ENCODE measurements around the gene HEATR9. TPM values are rescaled to one million over a fixed set of nuclear protein-coding genes. Genes with fewer than 3 reads are reported as not detected.

HEATR9 gene
- total RNA-seq, 1 donor from 2014 or later = not detected

DNA sequence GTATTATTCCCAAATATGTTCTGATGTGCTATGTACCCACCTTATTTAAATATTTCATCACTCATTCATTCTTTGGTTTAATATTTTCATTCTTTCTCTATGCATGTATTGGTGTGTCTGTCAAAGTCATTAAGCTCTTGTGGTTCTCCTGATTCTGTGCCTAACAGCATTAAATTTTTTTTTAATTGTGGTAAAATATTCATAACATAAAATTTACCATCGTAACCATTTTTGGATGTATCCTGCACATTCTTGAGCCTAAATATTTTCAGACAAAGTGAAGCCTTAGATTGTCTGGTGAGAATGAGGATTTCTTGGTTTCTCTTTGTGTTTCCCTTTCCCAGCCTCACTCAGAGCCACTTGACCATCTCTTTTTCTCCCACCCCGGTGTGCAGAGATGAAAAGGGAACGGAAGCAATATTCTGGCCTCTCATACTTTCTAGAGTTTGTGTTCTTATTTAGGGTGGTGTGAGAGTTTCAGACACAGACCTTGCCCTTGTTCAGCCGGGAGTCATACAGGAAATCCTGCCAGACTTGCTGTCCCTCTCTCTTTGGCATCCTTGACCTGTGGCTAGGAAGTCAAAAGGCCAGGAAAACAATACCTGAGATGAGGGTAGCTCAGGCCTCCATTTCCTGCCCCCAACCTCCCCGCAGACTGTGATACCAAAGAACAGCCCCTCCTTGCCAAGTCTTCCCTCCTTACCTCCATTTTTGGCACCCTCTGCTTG lies 6.5 kb upstream of the HEATR9 start:
- H3K4me1 Mint-ChIP-seq (ENCODE audit: low read depth) = peaks cover 10% of the 10 kb centered on the region
- no peak overlapping the region for H3K27ac Mint-ChIP-seq

GRCh38 chr17:35872196-35872980 lies 3.7 kb upstream of the HEATR9 start:
- Mint-ChIP-seq H3K4me3 (ENCODE audit: low read depth) (no peak overlapping the region), H3K36me3 (ENCODE audit: insufficient read depth) (no peaks in the 10 kb centered on the region)

More for the DNA sequence above, 6.5 kb upstream of the HEATR9 start:
- H3K4me3 Mint-ChIP-seq (ENCODE audit: low read depth) = no peak overlapping the region
- DNase-seq (ENCODE audit: low spot score, unreplicated experiment) = no peak
- TF ChIP-seq, protein P1, sequence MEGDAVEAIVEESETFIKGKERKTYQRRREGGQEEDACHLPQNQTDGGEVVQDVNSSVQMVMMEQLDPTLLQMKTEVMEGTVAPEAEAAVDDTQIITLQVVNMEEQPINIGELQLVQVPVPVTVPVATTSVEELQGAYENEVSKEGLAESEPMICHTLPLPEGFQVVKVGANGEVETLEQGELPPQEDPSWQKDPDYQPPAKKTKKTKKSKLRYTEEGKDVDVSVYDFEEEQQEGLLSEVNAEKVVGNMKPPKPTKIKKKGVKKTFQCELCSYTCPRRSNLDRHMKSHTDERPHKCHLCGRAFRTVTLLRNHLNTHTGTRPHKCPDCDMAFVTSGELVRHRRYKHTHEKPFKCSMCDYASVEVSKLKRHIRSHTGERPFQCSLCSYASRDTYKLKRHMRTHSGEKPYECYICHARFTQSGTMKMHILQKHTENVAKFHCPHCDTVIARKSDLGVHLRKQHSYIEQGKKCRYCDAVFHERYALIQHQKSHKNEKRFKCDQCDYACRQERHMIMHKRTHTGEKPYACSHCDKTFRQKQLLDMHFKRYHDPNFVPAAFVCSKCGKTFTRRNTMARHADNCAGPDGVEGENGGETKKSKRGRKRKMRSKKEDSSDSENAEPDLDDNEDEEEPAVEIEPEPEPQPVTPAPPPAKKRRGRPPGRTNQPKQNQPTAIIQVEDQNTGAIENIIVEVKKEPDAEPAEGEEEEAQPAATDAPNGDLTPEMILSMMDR (IDR thresholded peaks at IDR 0.05; ENCODE audit: unreplicated experiment) = no peak
- H3K27me3 Mint-ChIP-seq = peaks cover 3% of the 10 kb centered on the region
- no peaks in the 10 kb centered on the region for H3K36me3 Mint-ChIP-seq (ENCODE audit: insufficient read depth)
- no peaks in the 10 kb centered on the region for H3K9me3 Mint-ChIP-seq (ENCODE audit: low read depth)

DNA sequence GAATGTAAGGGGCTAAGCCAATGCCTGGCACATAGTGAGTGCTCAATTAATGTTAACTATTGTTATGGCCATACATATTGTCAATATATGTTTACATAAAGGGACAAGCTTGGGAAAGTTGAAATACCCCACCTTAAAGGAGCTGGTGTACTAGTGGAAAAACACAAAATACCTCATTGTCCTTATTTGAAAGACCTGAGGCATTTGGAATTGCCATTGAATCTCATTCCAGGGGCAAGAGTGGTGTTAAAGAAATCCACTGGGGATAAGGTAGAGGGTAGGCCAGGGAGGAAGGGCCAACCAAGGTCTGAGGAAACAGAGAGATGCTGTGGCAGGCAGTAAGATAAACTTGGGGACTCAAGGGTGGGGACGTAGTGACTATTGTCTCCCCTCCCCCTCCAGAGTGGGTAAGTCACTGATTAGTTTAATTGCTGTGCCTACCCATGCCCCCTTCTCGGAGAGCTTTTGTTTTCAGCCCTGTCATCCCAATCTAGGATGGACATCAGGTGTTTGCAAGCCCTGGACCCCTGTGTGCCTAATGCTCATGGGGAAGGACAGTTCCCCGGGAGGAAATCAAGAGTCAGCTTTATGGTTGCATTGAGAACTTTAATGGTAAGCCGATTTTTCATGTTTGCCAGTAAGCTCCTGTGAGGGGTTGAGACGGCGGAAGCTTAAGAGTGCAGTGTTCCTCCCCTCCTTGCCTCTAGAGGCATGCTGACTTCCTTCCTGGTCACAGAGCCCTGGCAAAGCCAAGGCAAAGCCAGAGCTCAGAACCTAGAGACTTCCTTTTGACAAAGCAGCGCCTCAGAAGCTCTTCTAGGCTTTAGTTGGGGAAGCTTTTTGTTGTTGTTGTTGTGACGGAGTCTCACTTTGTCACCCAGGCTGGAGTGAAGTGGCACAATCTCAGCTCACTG lies 2.5 kb upstream of the HEATR9 start:
- H3K36me3 Mint-ChIP-seq (ENCODE audit: insufficient read depth) = no peaks in the 10 kb centered on the region
- TF ChIP-seq, protein P1 (IDR thresholded peaks at IDR 0.05; ENCODE audit: unreplicated experiment) = no peak
- H3K4me1 Mint-ChIP-seq (ENCODE audit: low read depth) = peaks cover 10% of the 10 kb centered on the region
- H3K9me3 Mint-ChIP-seq (ENCODE audit: low read depth) = no peaks in the 10 kb centered on the region
- no peak overlapping the region for H3K4me3 Mint-ChIP-seq (ENCODE audit: low read depth)
- no peaks in the 10 kb centered on the region for H3K27me3 Mint-ChIP-seq
- H3K27ac Mint-ChIP-seq = no peak overlapping the region
- DNase-seq (ENCODE audit: low spot score, unreplicated experiment) = no peak

More at GRCh38 chr17:35872196-35872980, 3.7 kb upstream of the HEATR9 start:
- Mint-ChIP-seq H3K4me1 (ENCODE audit: low read depth) (peaks cover 10% of the 10 kb centered on the region), H3K27ac (no peak overlapping the region), H3K9me3 (ENCODE audit: low read depth) (no peaks in the 10 kb centered on the region), H3K27me3 (peaks cover 3% of the 10 kb centered on the region)
- TF ChIP-seq, protein P1 (IDR thresholded peaks at IDR 0.05; ENCODE audit: unreplicated experiment) = no peak
- no peak for DNase-seq (ENCODE audit: low spot score, unreplicated experiment)

GRCh38 chr17:35867574-35867973 lies 1.1 kb downstream of the HEATR9 start:
- no peak overlapping the region for H3K27ac Mint-ChIP-seq
- no peaks in the 10 kb centered on the region for H3K9me3 Mint-ChIP-seq (ENCODE audit: low read depth)
- no peaks in the 10 kb centered on the region for H3K27me3 Mint-ChIP-seq
- H3K4me1 Mint-ChIP-seq (ENCODE audit: low read depth) = no peaks in the 10 kb centered on the region
- no peak for DNase-seq (ENCODE audit: low spot score, unreplicated experiment)
- H3K4me3 Mint-ChIP-seq (ENCODE audit: low read depth) = no peak overlapping the region
- peaks cover 1% of the 10 kb centered on the region for H3K36me3 Mint-ChIP-seq (ENCODE audit: insufficient read depth)
- TF ChIP-seq, protein P1 (IDR thresholded peaks at IDR 0.05; ENCODE audit: unreplicated experiment) = no peak
